Testis (tissue), 2 donors: ENCODE data around the gene ZNF275.

Experiments used
- POLR2A ChIP-seq: fragments of 450-650 bp; IDR thresholded peaks from one replicate; pipeline ENCODE4 v1.6.1; 2017; ENCODE audit warnings: antibody characterized with exemption, mild to moderate bottlenecking, moderate library complexity
- TF ChIP-seq, protein P1 (sequence below), 3 experiments: fragments of 450-650 bp in 2 of 3; fragments of 200-600 bp in 1 of 3; sonication (generic) in 1 of 3; IDR thresholded peaks; one replicate each; pipeline ENCODE4 v1.5.1; 2016 to 2019; ENCODE audit warnings: antibody characterized with exemption in 3 of 3, mild to moderate bottlenecking in 2 of 3, moderate library complexity in 1 of 3

DNA sequence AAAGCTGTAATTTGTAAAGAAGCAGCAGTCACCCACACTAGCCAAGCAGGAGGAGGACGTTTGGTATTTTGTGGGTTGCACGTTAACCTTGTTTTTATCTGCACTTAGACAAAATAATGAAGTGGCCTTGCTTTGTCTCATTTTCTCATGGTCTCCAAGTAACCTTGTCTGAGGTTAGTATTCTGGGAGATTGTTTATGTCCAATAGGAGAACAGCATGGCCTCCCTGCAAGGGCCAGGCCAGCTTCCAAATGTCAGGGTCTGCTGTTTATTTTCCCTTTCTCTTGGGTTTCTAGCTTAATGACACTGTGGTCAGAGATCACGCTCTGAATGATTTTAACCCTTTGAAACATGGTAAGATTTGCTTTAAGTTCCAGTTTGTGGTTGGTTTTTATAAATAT, 37.3 kb downstream of the ZNF275 start:
- no peak for TF ChIP-seq POLR2A
- TF ChIP-seq, protein P1, sequence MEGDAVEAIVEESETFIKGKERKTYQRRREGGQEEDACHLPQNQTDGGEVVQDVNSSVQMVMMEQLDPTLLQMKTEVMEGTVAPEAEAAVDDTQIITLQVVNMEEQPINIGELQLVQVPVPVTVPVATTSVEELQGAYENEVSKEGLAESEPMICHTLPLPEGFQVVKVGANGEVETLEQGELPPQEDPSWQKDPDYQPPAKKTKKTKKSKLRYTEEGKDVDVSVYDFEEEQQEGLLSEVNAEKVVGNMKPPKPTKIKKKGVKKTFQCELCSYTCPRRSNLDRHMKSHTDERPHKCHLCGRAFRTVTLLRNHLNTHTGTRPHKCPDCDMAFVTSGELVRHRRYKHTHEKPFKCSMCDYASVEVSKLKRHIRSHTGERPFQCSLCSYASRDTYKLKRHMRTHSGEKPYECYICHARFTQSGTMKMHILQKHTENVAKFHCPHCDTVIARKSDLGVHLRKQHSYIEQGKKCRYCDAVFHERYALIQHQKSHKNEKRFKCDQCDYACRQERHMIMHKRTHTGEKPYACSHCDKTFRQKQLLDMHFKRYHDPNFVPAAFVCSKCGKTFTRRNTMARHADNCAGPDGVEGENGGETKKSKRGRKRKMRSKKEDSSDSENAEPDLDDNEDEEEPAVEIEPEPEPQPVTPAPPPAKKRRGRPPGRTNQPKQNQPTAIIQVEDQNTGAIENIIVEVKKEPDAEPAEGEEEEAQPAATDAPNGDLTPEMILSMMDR (IDR thresholded peaks at IDR 0.05) = no peak
